MV-4-11 (cell line): ENCODE measurements around the gene WWOX.
A peak's percentile ranks its signal among the peaks of the same experiment; 100 is the strongest.

Experiments used
- DNase-seq: peaks from one replicate; lab custom pipeline; 2025; lab: John Stamatoyannopoulos, UW

Gene WWOX

DNA sequence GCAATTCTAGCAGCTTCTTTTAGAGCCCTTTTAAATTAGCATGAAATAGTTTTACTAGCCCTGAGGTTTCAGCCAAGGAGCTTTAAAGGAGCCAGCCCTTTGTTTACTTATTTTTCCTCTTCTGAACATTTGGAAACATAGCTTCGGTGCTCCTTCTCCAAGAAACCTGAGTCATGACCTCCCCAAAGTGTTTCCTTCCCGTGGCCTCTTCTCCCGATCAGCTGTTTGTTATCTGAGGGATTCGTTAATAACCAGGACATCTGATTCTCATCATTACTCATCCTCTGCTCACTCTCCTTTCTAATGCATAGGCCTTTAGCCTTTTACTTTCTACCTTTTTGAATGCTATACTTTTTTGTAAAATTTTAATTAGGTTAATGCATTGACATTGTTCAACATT is 204.5 kb downstream of the WWOX start:
- DNase-seq = no peak

DNA sequence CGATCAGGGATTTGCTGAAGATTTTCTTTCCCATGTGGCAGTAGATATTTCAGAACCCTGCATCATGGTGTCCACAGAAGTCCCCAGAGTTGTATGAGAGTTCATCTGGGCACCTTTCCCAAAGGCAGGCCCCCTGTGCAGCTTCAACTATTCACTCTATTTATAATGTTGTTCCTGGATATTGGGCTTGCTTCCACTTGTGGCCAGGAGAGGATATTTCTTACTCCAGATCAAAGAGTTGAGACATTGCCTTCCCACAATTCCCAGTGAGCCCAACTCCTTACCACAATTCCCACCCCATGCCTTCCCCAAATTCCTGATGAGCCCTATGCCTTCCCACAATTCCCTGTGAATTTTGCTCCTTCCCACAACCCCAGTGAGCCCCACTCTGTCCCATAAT is 206.9 kb downstream of the WWOX start:
- DNase-seq = no peak

DNA sequence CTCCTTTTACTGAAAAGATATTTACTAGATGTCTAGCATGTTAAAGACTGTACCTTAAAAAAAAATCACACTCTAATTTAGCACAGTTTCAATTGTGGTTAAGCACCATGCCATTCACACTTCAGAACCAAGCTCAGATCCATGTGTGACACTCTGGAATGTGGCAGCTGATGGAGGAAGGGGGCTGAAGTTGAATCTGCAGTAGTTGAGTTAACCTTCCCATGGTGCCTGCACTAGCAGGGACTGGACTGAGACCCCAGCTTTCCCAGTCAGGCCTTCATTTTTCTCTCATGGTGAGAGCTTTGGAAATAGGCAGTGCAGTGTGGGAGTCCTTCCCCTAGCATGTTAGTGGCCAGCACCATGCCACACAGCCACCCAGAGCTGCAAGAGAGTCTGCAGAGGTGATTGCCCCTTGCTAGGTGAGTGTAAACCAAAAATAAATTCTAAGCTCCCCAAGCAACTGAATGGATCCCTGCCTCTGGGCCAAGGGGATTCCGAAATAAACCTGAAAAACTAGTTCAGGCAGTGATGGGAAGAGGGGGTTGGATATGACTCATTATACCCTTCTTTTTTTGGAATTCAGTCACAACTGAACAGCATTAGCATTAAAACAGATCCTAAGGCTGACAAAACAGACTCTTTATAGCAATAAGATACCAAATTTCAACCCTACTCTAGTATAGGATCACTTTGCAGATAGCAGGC is 208.5 kb downstream of the WWOX start:
- no peak for DNase-seq

DNA sequence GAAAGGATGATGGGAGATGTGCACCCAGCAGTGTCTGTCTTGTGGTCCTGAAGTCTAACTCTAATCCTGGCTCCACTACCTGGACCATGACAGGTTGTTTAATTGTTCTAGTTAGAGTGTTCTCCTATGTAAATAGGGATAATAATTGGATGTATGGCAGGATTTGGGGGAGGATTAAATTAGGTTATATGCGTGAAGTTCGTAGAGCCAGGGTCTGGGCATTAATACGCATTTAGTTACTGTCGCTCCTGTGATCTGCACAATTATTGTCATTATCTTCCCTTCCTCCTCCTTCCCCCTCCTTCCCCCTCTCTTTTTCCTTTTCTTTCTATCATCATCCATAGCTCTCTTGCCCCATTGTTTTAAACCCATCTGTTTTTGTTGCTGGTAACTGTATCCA is 210.3 kb downstream of the WWOX start:
- DNase-seq = no peak

DNA sequence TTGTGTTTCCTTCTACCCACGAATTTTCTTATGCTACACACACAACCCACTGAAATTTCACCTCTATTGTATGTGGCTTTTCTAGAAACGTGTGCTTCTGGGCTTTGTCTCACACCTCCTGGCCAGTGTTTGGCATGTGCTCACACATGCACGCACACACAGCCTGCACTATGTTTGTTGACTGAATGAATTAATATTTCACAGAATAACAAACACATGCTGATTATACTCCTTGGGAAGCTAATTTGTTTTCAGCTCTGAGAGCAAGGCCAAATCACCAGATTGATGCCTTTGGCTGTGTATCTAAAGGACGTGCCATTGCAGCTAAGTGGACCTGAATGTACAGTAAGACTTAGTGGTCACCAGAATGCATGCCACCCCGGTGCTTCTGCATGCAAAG is 210.7 kb downstream of the WWOX start:
- no peak for DNase-seq

DNA sequence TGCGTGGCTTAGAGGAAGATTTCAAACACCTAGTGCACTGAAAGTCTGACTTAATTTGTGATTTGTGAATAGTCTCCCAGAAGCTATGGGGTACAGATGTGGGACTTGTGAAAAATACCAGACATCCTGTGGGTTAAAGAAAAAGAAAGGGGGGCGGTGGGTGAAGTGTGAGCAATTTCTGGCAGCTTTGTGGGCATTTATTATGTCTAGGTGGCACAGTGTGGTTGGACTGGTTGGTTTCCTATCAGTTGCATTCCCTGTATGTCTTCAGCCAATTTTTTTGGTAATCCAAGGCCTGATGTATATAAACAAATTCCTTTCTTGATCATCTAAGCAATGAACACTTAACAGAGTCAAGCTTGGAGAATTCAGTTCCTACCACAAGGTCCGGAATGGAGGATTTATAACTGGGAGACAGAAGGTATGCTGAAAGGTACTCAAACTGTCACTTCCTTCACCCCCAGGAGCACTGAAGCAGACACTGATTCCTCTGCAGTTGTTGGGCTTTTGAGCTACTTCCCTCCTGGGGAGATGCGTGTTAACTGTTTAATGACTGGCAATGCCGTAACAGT is 211.6 kb downstream of the WWOX start:
- no peak for DNase-seq

DNA sequence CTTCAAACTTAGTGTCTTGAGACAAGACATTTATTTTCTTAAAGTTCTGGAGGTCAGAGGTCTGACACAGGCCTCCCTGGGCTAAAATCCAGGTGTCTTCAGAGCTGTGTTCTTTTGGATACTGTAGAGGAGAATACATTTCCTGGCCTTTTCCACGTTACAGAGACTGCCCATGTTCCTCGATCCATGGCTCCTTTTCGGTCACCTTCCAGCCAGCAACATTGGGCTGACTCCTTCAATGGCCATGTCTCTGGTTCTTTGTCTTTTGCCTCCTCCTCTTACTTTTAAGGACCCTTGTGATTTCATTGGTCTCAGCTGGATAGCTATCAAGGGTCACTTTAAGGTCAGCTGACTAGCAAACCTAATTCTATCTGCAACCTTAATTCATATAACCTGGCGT is 212.4 kb downstream of the WWOX start:
- DNase-seq = no peak

DNA sequence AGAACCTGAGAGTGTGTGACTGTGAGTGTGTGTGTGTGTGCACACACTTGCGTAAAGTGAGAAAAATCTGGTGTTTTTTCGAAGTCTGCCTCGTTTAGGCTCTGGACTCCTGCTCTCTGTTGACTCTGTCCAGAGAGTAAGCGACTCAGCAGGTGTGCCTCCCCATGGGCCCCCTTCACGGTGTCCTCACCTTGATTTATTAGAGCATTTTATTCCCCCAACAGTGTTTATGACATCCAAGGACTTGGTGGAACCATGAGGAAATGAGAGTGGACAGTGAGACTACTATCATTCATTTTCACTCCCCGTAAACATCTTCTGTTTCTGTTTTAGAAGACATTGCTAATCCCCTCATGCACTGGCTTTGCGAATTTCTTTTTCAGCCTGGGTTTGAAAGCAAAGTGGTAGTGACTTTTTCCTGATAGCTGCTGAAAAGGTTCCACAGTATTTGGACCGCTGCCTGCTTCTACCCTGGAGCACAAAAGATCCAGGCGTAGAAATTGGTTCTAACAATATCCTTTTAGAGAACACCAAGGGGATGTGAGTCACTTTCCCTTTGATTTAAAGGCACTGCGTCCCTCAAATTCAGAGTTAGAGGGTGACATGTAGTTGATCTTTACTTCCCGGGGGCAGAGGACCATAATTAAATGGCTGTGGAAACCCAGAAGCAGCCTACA is 218.2 kb downstream of the WWOX start:
- DNase-seq = peak; percentile 10

DNA sequence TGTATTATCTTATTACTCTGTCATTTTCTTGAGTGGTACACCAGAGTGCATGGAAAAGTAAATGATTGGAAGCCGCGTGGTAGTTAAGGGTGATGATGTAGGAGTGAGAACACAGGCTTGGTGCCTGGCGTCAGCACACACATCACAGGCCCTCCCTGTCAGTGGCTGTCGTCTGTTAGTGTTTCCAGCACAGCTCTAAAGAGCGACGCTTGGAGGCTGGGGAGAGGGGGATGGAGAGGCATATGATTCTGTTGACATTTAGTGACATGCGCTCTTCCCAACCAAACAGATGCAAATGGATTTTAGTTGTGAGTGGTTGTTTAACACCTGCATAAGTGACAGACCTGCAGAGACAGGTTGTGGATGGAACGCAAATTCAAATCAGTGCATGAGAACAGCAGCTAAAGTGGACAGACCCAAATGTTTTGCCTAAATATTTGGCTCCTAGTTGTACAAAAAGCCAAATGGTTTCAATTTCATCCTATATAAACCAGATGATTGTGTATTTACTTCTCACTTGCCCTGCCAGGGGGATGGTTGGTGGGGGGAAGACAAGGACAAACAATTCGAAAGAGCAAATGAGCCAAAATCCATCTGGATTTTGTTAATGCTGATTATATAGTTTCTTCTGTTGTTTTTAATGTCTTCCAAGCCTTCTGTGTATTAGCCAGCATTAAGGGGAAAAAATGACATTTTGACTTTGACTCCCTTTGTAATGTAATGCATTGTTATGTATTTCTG is 222.3 kb downstream of the WWOX start:
- no peak for DNase-seq

DNA sequence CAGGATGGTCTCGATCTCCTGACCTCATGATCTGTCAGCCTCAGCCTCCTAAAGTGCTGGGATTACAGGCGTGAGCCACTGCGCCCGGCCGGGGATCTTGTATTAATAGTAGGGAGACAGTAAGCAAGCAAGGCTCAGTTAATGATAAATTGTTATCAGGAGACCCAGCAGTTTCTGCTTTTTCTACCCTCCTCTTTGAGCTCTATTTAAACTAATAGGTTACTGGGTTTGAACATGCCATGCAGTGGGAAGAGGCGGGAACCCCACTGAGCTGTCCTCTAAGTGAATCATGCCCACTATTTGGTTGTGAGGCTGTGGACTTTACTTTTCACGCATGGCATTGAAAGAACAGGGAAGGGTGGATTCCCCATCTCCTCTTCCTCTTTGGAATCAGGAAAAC is 223.9 kb downstream of the WWOX start:
- no peak for DNase-seq

DNA sequence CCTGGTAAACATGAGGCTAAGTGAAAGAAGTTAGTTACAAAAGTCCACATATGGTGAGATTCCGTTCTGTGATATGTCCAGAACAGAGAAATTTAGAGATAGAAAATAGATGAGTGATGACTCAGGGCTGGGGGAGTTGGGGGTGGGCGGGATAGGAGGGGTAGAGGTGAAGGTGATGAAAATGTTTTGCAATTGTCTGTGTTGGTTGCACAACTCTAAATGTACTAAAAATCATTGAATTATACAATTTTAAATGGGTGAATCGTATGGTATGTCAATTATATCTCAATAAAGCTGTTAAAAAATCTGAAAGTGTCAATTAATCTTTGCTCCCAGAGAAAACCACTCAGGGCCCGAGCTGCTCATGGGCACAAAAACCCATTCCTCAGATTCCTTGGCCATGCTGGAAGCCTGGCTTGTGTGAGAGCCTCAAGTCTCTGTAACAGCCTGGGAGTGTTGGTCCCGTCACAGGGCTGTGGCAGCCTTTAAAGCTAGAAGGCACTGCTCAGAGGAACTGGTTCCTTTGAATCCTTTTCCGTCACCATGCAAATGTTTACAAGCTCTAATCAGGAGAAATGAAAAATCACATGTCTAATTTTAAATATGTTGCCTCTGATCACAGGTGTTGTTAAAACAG is 225.3 kb downstream of the WWOX start:
- no peak for DNase-seq

DNA sequence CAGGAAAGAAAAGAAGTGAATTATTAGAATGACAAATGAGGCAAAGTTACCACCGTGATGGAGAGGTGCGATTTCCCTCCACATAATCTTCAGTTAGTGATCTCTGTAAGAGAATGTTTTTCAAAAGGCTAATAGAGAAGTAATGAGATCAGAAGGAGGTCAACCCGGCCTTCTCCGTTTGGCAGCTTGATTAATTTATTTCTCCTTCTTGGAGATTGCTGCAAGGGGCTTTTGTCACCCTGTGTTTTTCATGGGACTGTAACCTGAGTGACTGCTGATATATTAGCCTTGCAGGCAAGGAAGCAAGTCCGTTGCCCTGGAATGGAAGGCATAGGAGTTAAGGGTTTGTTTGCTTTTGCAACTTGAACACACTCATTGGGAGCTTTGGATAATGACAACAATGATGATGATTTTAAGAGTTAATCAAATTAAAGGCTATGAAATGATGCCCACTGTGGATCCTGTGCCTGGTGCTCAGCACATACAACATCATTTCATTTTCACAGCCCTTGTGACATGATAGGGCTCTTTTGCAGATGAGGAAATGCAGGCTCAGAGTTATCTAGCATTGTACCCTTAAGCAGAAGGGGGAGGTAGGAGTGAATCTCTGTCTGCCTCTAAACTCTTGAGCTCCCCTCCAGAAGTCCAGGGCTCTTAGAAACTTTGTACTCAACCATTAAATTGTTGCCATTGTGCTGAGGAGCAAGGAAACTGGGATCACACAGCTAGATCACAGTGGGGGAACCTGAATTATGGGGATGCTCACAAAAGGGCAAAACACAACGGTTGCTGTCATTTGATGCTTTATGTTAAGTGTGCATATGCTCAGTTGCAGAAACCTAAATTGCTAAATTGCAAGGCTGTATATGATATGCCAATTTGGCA is 226.3 kb downstream of the WWOX start:
- DNase-seq = no peak

DNA sequence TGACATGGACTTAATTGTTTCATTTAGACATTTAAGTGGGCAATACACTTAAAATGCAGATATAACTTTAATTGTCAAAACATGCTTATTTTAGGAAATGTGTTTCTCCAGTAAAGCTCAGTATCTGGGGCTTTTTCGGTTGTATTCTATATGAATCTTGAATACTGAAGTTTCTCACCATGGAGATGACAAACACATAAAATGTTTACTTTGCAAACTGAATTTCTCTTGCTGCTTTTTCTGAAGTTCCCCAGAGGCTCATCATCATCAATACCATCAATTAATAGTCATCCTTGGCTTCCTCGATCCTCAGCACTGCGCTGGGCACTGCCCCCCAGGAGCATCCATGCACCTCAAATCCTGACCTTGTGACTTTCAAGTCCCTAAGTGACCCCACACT is 227.3 kb downstream of the WWOX start:
- no peak for DNase-seq

DNA sequence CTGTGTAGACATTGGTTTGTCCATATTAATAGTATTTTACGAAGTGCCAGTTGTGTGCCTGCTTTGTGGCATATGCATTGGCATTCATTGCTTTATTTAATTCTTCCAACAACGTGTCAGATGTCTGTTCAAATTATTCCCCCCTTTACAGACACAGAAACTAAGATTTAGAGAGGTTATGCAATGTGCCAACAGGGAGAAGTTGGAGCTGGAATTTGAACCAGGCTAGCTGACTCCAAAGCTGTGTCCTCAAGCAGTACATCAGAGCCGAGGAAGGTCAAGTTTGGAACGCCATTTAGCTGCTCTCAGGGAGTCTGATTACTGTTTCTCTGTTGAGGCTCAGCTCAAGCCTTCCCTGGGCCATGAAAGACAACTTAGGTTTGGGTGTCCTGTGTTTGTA is 232.3 kb downstream of the WWOX start:
- no peak for DNase-seq

DNA sequence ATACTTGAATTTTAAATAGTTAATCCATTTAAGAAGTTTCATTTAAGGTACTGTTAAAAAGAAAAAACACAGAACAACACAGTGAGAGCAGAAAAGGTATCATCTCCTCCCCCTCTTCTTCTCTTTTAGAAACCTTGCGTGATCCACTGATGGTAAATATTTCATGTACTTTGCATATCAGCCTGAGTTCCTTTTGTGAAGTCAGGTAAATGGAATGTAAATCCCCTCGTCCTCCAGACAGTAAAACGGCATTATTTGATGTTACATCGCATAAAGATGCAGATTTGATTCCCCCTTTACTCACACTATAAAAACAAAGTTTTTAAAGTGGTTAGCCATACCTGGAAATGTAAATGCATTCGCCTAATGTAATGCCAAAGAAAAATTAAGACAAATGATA is 234.4 kb downstream of the WWOX start:
- DNase-seq = no peak

DNA sequence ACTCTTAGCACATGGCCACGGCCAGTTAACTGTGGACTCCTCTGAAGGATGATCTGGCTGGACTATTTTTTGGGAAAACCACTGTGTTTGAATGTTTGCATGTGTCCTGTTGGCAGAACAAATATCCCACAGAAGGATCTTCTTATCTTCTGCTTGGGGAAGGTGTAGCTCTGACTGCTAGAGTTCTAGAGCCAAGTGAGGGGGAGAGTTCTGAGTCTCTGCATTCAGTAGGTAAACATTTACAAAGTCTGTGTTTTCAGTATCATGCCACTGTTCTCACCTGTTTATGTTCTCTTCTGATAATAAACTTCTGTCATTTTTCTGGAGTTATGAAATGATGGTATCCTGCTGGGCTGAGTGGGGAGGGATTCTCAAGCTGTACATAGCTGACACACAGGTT is 241.1 kb downstream of the WWOX start:
- no peak for DNase-seq

DNA sequence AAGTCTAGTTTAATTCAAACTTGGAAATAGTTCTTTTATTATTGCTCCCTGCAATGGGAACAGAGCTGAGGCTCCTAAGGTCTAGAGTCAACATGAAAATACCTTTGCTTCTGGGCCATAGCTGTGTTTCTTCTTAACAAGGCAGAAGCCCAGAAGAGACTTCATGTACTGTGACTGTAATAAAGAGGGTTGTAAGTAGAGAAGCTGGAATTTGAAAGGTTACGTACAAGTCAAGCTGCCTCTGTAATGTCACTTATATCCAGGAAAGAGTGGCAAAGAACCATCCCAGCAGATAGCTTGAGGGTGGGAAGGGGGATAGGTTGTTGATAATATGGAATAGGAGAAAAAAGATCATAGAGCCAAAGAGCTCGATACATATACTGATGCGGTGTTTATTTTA is 248.6 kb downstream of the WWOX start:
- DNase-seq = no peak

DNA sequence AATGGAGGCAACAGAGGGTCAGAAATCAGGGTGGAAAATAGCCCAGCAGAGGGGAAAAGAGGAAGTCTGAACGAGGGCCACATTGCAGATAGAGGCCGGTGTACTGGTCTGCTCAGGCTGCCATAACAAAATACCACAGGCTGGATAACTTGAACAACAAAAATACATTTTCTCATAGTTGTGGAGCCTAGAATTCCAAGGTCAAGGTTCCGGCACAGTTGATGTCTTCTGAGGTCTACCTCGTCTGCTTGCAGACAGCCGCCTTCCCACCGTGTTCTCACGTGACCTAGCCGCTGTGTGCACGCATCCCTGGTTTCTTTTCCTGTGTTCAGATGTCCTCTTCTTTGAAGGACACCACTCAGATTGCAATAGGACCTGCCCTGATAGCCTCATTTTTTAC is 249.4 kb downstream of the WWOX start:
- no peak for DNase-seq

DNA sequence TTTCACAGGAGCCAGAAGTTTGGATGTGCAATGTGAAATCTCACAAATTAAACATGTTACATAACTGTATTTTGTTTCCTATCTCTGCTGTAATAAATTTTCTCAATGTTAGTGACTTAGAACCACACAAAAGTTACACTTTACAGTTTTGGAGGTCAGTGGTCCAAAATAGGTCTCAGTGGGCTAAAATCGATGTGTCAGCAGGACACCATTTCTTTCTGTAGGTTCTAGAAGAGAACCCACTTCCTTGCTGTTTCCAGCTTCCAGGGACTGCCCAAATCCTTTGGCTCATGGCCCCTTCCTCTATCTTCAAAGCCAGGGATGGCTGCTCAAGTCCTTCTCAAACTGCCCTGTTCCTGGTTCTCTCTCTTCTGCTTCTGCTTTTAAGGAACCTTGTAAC is 252.7 kb downstream of the WWOX start:
- no peak for DNase-seq

DNA sequence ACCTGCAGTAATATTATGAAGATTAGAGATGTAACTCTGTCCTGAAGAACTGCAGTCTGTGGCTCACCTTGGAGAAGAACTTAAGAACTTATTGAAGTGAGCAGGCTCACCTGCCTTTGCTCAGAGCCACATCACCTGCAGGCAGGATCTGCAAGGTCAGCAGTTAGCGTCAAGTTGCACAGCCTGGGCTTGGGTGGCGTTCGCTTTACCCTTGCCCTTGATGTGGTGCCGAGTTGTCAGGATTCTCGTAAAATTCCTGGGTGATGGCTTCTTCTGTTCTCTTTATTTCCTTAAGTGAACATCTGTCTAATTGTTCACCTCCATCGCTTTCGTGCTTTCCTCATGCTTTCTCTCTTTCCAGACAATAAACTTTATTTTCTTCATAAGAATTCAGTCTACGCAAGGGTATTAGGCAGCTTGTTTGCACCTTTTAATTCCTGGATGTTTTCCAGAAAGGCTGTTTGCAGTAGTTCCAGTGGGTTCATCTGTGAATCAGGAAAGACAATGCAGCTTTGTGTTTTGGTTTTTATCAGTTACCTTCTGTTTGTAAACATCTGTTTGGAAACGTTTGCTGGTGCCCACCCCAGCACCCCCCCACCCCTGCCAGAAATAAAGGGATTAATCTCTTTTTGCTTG is 254.3 kb downstream of the WWOX start:
- no peak for DNase-seq

DNA sequence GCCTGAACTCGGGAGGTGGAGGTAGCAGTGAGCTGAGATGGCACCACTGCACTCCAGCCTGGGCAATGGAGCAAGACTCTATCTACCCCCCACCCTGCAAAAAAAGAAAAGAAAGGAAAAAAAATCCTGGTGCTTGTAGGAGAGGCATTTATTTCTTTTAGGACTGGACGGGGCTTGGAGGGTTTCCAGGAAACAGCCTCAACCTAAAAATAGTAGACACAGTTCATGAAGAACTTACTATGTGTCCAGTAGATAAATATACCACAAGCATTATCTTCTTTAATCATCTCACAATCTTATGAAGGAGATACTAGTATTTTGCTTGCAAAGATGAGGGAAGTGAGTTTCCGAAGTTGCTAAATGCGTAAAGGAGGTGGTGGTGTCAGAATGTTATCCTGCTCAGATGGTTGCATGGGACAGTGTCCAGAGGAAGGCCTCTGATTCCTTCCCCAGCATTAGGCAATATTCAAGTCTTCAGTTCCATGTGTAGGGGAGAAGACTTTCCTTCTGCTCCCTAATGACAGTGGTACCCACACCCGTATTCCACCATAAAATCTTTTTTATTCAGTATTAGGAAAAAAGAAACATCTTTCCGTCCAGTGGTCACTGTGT is 263.2 kb downstream of the WWOX start:
- no peak for DNase-seq
